Stimulated activated CD4-positive, alpha-beta T cell treated with anti-CD3 and anti-CD28 coated beads, TNF-alpha, amount 100 ng/mL, for 24 hours (primary cell): ENCODE measurements around the gene GRID2IP.

Experiments
- DNase-seq, 3 experiments: peaks; one replicate each; pipeline ENCODE4 v3.0.0-alpha.2; 2020; ENCODE audit warnings: low read depth in 3 of 3

The GRID2IP gene

GRCh38 chr7:6447581-6448199 is 103.6 kb downstream of the GRID2IP start, which contains the start of gene DAGLB:
DAGLB (minus strand) TSS chr7:6447954; CDS start chr7:6447842, 112 bp downstream.
- DNase-seq: peak; percentile 93 to 94 (median 93)
